A549 (cell line): ENCODE results near the gene RILPL2. TPM values are rescaled to one million over a fixed set of nuclear protein-coding genes. Genes with fewer than 3 reads are reported as not detected.

ENCODE experiments used
- ATAC-seq, 2 experiments: fragments of 200-7000 bp in 1 of 2; fragments of >200 bp in 1 of 2; cut with Nextera tagmentation in 1 of 2; cut with Tn5 transposase in 1 of 2; 3 replicates each; pipeline versions ENCODE4 v1.8.0 to v1.9.1; 2018 to 2020; ENCODE audit warnings: mild to moderate bottlenecking in 1 of 2, moderate library complexity in 1 of 2
- CTCF ChIA-PET: fragments of 300-600 bp; sonication (Branson Sonifier 250); formaldehyde crosslinking; extraction: SDS; loops from one replicate; lab custom pipeline; 2021; ENCODE audit warnings: antibody characterized with exemption, inconsistent platforms; lab: Yijun Ruan, JAX
- POLR2A ChIA-PET: fragments of 350-600 bp; formaldehyde crosslinking; extraction: SDS; loops from one replicate; lab custom pipeline; 2021; ENCODE audit warnings: antibody characterized with exemption, inconsistent platforms; lab: Yijun Ruan, JAX
- DNase-seq, 2 experiments: peaks; one replicate each; pipeline versions ENCODE4 v3.0.0 to v3.0.0-alpha.2; 2011 to 2016; ENCODE audit warnings: low read depth in 1 of 2, low spot score in 1 of 2
- FAIRE-seq: peaks from 2 replicates; lab custom pipeline; 2011; peaks lifted over from hg19 to GRCh38; lab: Jason Lieb, UNC
- H3K27ac ChIP-seq, 2 experiments: fragments of >200 bp; sonication (Bioruptor Twin); formaldehyde crosslinking; 3 replicates each; pipeline ENCODE4 v1.5.1; 2016 to 2017
- H3K4me1 ChIP-seq: fragments of >200 bp; sonication (Bioruptor Twin); formaldehyde crosslinking; 3 replicates; pipeline ENCODE4 v1.6.1; 2016
- H3K4me2 ChIP-seq: fragments of >200 bp; sonication (Bioruptor Twin); formaldehyde crosslinking; 3 replicates; pipeline ENCODE4 v1.6.1; 2016
- H3K4me3 ChIP-seq: fragments of >200 bp; sonication (Bioruptor Twin); formaldehyde crosslinking; 3 replicates; pipeline ENCODE4 v1.5.1; 2016
- H3K9me3 ChIP-seq: fragments of >200 bp; sonication (Bioruptor Twin); formaldehyde crosslinking; 3 replicates; pipeline ENCODE4 v1.6.1; 2016
- BCL3 ChIP-seq: fragments of >200 bp; sonication (Bioruptor Twin); formaldehyde crosslinking; IDR thresholded peaks from 3 replicates; pipeline ENCODE4 v1.6.1; 2016
- BHLHE40 ChIP-seq: IDR thresholded peaks from 2 replicates; pipeline ENCODE4 v1.6.1; 2012; ENCODE audit warnings: low read depth, low read length, inconsistent platforms
- CBX2 ChIP-seq: fragments of 200-600 bp; sonication (generic); IDR thresholded peaks from 2 replicates; pipeline ENCODE4 v1.6.1; 2016; ENCODE audit warnings: low read depth, mild to moderate bottlenecking, borderline replicate concordance
- CEBPB ChIP-seq, 2 experiments: fragments of >200 bp in 1 of 2; sonication (Bioruptor Twin) in 1 of 2; formaldehyde crosslinking in 1 of 2; IDR thresholded peaks; 2 replicates each; pipeline ENCODE4 v1.6.1; 2012 to 2016
- CTCF ChIP-seq: fragments of >200 bp; sonication (Bioruptor Twin); formaldehyde crosslinking; IDR thresholded peaks from 3 replicates; pipeline ENCODE4 v1.5.1; 2016
- E2F6 ChIP-seq: IDR thresholded peaks from 2 replicates; pipeline ENCODE4 v1.6.1; 2012; ENCODE audit warnings: low read depth, borderline replicate concordance
- EHMT2 ChIP-seq: fragments of 200-600 bp; sonication (generic); IDR thresholded peaks from 2 replicates; pipeline ENCODE4 v1.6.1; 2016; ENCODE audit warnings: antibody characterized with exemption, low read depth, mild to moderate bottlenecking, moderate library complexity
- ELK1 ChIP-seq: fragments of 150-350 bp; IDR thresholded peaks from 2 replicates; pipeline ENCODE4 v1.6.1; 2014; ENCODE audit warnings: low read depth, mild to moderate bottlenecking, low read length
- EP300 ChIP-seq, 2 experiments: fragments of >200 bp; sonication (Bioruptor Twin); formaldehyde crosslinking; IDR thresholded peaks; 2 replicates in 1 of 2; 3 replicates in 1 of 2; pipeline ENCODE4 v1.6.1; 2016 to 2017
- FOSB ChIP-seq: fragments of 250-450 bp; sonication (Bioruptor Pico); IDR thresholded peaks from 2 replicates; pipeline ENCODE4 v1.5.0; 2020; ENCODE audit warnings: mild to moderate bottlenecking, moderate library complexity
- GATA3 ChIP-seq: IDR thresholded peaks from 2 replicates; pipeline ENCODE4 v1.6.1; 2012; ENCODE audit warnings: borderline replicate concordance
- HEYL ChIP-seq: fragments of 250-450 bp; sonication (Bioruptor Pico); IDR thresholded peaks from 2 replicates; pipeline ENCODE4 v1.8.0; 2021; ENCODE audit warnings: mild to moderate bottlenecking, moderate library complexity
- HMGXB4 ChIP-seq: fragments of 250-450 bp; sonication (Bioruptor Pico); IDR thresholded peaks from 2 replicates; pipeline ENCODE4 v1.5.0; 2021; ENCODE audit warnings: mild to moderate bottlenecking, moderate library complexity, borderline replicate concordance
- JUN ChIP-seq, 2 experiments: fragments of >200 bp; sonication (Bioruptor Twin); formaldehyde crosslinking; IDR thresholded peaks; 2 replicates in 1 of 2; 3 replicates in 1 of 2; pipeline ENCODE4 v1.6.1; 2016 to 2017
- MYC ChIP-seq: IDR thresholded peaks from 2 replicates; pipeline ENCODE4 v1.6.1; 2012; ENCODE audit warnings: mild to moderate bottlenecking, inconsistent platforms, low read length, improper control_type of control experiment, borderline replicate concordance
- RAD21 ChIP-seq, 2 experiments: fragments of >200 bp in 1 of 2; sonication (Bioruptor Twin) in 1 of 2; formaldehyde crosslinking in 1 of 2; IDR thresholded peaks in 1 of 2; conservative IDR thresholded peaks in 1 of 2; 2 replicates in 1 of 2; 3 replicates in 1 of 2; pipeline ENCODE4 v1.6.1; 2012 to 2018; ENCODE audit warnings: inconsistent platforms in 1 of 2
- RFX5 ChIP-seq: fragments of 450-650 bp; IDR thresholded peaks from 2 replicates; pipeline ENCODE4 v1.7.1; 2014; ENCODE audit warnings: antibody characterized with exemption, mild to moderate bottlenecking, moderate library complexity
- SMC3 ChIP-seq: fragments of >200 bp; sonication (Bioruptor Twin); formaldehyde crosslinking; IDR thresholded peaks from 3 replicates; pipeline ENCODE4 v1.6.1; 2018; ENCODE audit warnings: inconsistent platforms
- ZFP36 ChIP-seq: fragments of 450-650 bp; IDR thresholded peaks from 2 replicates; pipeline ENCODE4 v1.6.1; 2014; ENCODE audit warnings: borderline replicate concordance; ENCODE audit not compliant: partially characterized antibody
- WGBS: methylation state at CpG from one replicate; pipeline ENCODE4 v1.1.6; 2017; ENCODE audit errors: missing lambda C conversion rate; 5-methylcytosine and 5-hydroxymethylcytosine counted together
- polyA plus RNA-seq, 4 experiments: library from polyadenylated mRNA; depleted of rRNA in 3 of 4; stranded (reverse); fragments of >200 nt; fragmentation: RNase III in 1 of 4; extraction: RNeasy Plus Mini Kit Qiagen cat#74134 plus additional on column Dnase treatment in 1 of 4; gene quantifications; 2 replicates in 3 of 4; 3 replicates in 1 of 4; pipeline ENCODE4 v1.2.3, GENCODE V29; 2011 to 2017

The RILPL2 gene
- polyA plus RNA-seq, 2 of the 4 experiments (the other 2 are of a cell fraction): 2.4 to 2.9 TPM

GRCh38 chr12:123388177-123388950 is 48.1 kb downstream of the RILPL2 start:
- Histone ChIP-seq H3K4me2 (peak overlapping the region; percentile 90), H3K9me3 (no peaks in the 10 kb centered on the region), H3K4me1 (peaks cover 28% of the 10 kb centered on the region), H3K4me3 (peak overlapping the region; percentile 89), H3K27ac (peak overlapping the region; percentile 90 to 99)
- ATAC-seq: peak; percentile 44 to 64
- no peak for TF ChIP-seq ELK1
- no peak for TF ChIP-seq BCL3
- TF ChIP-seq CBX2: no peak
- peak in 1 of 2 experiments; percentile 28; a peak in 1 of 5 replicates for TF ChIP-seq RAD21 (conservative IDR thresholded peaks at IDR 0.05 in 1 of 2, IDR thresholded peaks at IDR 0.05 in 1 of 2)
- no peak for TF ChIP-seq MYC
- no peak for TF ChIP-seq EHMT2
- TF ChIP-seq HMGXB4 (CRISPR knock-in tag): no peak
- TF ChIP-seq HEYL: no peak
- TF ChIP-seq JUN (IDR thresholded peaks at IDR 0.05): peak in 1 of 2 experiments; percentile 27; a peak in 1 of 5 replicates
- TF ChIP-seq FOSB (CRISPR knock-in tag): no peak
- 0 out of 3 replicates have a peak, but pooled peaks have one; percentile 15 for TF ChIP-seq CTCF
- no peak for TF ChIP-seq GATA3
- no peak for TF ChIP-seq CEBPB (IDR thresholded peaks at IDR 0.05)
- no peak for TF ChIP-seq SMC3
- TF ChIP-seq RFX5: peak; percentile 57; the same call in 1 of the 2 replicates
- TF ChIP-seq E2F6: no peak
- TF ChIP-seq EP300 (IDR thresholded peaks at IDR 0.05): no peak
- no peak for TF ChIP-seq BHLHE40
- no peak for TF ChIP-seq ZFP36
- no peak for FAIRE-seq
- 5% methylated on average over 22 of the region's 52 CpGs for WGBS
- DNase-seq: peak; percentile 68 to 87
- ChIA-PET CTCF (interaction anchor here (0.9 to 1.6 kb wide), 4 partner anchors 8 to 195 kb away, joined by 3 to 6 read pairs (median 3); no protein-coding TSS in a partner anchor), POLR2A (interaction anchor here (1.8 kb wide), 1 partner anchor 23 kb away, joined by 8 read pairs; the partner anchor contains the start of gene SBNO1)
